Activated gamma-delta T cell treated with Interleukin-2 at 50 U/mL for 16 hours (primary cell): ENCODE measurements around the gene MAPK8IP1.

Experiments used
- DNase-seq: peaks from one replicate; pipeline ENCODE4 v3.0.0-alpha.2; 2020

Gene MAPK8IP1

GRCh38 chr11:45909594-45910475, 24.4 kb downstream of the MAPK8IP1 start:
- no peak for DNase-seq

- DNase-seq: no peak
Observed at GRCh38 chr11:45910623-45911022, 25.2 kb downstream of the MAPK8IP1 start.

DNA sequence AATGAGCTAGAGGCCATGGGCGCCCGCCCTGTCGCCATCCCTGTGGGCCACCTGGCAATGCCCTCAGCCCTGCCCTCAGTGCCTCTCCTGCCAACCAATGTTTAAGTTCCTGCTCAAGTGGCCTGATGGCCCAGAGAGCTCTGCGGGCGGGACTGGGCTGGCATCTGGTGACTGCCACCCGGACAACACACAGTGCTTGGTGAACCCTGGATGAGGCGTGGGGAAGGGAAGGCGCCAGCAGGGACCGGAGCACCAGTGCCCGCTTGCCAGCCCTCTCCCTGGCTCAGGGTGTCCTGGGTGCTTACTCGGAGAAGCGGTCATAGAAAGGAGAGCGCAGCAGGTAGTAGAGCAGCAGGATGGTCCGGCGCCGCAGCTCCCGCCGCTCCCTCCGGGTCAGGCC, 28.1 kb downstream of the MAPK8IP1 start:
- no peak for DNase-seq

- no peak for DNase-seq
Observed at GRCh38 chr11:45913942-45914635, 28.6 kb downstream of the MAPK8IP1 start.

DNA sequence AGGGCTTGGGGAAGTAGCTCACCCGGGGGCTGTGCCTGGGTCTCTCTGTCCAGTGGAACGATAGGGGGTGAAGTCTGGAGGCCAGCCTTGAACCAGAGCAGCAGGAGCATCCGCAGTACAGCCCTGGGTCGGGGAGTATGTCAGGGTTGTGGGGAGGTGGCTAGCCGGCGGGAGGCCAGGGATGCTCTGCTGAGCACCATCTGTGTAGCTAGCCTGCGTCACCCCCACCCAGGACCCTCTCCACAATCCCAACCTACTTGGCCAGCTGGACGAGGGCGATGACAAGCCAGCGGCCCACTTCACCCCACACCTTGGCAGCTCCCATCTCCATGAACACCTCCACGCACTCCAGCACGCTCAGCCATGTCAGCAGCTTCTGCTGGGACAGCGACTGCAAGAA, 30.0 kb downstream of the MAPK8IP1 start:
- no peak for DNase-seq

- no peak for DNase-seq
Observed at GRCh38 chr11:45917286-45917622, 31.8 kb downstream of the MAPK8IP1 start.

- DNase-seq: peak; percentile 91
Observed at GRCh38 chr11:45917623-45918330, 32.3 kb downstream of the MAPK8IP1 start, which contains the start of gene PEX16. Gene PEX16 (minus strand): TSS chr11:45917877. CDS start chr11:45917811, 66 bp downstream.

DNA sequence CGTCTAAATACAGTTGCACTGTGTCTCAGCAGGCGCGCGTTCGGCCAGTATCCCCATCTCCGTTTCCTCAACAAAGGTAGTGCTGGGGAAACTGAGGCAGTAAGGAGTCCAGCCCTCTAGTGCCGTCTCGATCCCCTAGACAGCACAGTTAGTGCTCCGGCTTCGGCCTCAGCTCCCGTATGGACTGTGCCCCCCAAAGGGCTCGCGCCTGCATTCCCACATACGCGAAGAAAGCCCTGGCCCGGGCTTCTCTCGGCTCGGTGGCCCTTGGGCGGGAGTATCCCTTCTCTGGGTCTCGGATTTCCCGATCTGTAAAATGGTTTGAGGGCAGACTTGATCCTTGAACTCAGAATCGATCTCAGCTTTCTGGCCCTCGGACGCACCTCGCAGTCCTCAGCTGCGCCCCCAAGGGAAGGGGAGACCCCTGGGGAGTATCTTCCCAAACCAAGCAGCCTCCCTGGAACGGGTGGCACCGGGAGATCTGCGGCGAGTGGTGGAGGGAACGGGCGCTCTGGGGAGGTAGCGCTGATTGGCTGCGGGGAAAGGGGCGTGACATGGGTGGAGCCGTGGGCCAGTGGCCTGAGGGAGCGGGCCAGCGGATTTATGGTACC, 33.0 kb downstream of the MAPK8IP1 start:
- DNase-seq: peak; percentile 45

DNA sequence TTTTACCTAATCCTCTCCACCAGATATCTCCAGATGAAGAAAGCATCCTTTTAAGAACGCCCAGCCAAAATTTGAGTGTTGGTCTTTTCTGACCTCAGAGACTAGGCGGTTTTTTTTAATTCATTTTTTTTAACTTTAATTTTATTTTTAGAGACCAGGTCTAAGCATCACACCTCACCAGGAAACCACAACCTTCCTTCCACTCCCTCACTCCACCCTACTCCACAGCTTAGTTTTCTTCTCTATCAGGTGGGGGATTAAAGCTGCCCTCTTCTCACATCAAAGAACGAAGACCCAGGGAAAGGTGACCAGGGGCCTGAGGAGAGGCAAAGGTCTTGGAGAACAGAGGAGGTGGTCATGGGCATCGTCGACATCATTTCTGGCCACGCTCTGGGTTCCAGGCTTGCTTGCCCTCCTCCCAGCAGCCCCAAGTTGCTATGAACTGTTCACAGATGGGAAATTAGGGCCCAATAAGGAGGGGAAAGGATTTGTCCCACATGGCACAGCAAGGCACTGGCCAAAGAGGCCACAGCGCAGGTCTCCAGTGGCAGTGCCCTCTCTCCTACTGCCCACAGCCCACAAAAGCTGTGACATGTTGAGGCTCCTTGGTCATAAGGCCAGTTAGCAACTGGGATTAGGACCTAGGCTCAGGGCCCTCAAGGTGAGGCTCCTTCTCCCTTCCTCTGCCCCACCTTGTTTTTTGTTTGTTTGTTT, 33.7 kb downstream of the MAPK8IP1 start:
- no peak for DNase-seq

GRCh38 chr11:45919806-45920530, 34.5 kb downstream of the MAPK8IP1 start:
- no peak for DNase-seq

DNA sequence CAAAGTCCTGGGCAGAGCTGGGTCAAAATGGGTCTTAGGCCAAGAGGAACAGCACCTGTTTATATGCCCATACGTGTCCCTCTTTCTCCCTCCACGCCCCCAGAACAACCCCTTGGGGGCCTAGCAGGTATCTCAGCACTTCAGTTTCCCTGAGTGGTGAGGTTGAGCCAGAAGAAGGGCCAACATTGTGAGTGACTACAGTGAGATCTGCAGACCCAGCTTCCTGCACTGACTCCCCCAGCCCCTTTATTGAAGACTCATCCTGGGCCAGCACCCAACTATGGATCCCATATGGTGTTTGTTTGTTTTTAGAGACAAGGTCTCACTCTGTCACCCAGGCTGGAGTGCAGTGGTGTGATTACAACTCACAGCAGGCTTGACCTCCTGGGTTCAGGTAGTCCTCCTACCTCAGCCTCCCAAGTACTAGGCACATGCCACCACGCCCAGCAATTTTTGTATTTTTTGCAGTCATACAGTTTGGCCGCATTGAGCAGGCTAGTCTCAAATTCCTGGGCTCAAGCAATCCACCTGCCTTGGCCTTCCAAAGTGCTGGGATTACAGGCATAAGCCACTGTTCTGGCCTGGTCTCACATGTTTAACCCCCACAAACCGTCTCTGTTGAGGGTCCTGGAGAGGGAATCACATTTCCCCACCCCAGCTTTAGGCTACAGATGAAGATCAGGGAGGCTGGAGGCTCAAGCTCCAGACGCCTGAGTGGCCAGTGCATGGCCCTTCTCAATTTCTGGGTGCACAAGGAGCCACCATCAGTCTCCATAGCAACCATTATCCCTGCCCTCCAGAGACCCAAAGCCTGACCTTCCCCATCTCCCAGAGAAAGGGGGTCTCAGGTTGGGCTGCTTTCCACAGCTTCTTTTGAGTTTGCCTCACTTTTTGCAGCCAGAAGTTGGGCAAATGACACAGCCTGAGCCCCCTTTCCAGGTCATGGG, 35.4 kb downstream of the MAPK8IP1 start:
- DNase-seq: no peak

GRCh38 chr11:45921561-45922424, 36.3 kb downstream of the MAPK8IP1 start:
- DNase-seq: peak; percentile 3

GRCh38 chr11:45922425-45923082, 37.1 kb downstream of the MAPK8IP1 start, which contains the start of gene LARGE2:
Gene LARGE2 (plus strand): TSS chr11:45922656. CDS start chr11:45922883, 227 bp downstream.
- DNase-seq: peak; percentile 14

DNA sequence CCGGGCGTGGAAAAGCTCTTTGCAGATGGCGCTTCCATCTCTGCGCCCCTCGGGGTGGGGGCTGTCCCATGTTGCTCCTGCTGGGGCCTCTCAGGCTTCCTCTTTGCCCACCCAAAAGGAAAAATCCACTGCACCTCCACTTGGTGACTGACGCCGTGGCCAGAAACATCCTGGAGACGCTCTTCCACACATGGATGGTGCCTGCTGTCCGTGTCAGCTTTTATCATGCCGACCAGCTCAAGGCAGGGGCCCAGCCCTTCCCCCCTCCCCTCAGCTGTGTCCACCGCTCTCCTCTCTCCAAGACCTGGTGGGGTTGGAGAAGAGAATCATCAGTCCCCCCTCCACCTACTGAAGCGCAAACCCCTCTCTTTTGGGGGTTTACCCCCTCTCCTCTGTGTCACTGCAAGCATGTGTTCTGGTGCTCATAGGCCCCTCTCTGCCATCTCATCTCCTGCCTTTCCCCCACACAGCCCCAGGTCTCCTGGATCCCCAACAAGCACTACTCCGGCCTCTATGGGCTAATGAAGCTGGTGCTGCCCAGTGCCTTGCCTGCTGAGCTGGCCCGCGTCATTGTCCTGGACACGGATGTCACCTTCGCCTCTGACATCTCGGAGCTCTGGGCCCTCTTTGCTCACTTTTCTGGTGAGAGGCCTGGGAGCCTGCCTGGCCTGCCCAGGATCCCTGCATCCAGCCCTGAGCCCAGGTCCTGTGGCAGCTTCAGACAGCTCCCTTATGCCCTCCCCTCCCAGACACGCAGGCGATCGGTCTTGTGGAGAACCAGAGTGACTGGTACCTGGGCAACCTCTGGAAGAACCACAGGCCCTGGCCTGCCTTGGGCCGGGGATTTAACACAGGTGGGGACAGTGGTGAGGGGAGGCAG, 38.8 kb downstream of the MAPK8IP1 start:
- peak; percentile 3 for DNase-seq

DNA sequence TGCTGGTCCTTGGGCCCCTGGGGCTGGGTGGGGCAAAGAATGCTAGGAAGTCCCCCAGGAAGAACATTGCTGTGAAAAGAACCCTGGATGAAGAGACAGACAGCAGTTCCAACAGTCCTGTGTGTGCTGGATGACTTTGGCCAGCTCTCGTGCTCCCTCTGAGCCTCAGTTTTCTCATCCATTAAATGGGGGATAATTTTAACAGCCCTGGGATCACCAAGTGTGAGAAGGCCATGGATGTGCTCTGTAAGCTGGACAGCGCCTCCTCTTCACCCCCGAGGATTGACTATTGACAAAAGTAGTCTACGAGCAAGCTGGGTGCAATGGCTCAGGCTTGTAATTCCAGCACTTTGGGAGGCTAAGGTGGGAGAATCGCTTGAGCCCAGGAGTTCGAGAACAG, 39.5 kb downstream of the MAPK8IP1 start:
- no peak for DNase-seq

DNA sequence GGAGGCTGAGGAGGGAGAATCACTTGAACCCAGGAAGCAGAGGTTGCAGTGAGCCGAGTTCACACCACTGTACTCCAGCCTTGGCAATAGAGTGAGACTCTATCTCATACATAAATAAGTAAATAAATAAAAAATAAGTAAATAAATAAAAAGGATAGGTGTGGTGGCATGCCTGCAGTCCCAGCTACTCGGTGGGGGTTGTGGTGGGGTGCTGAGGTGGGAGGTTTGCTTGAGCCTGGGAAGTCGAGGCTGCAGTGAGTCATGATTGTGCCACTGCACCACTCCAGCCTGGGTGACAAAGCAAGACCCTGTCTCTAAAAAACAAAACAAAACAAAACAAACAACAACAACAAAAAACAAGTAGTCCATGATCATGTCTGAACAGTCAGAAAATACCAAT, 40.1 kb downstream of the MAPK8IP1 start:
- DNase-seq: no peak

- no peak for DNase-seq
Observed at GRCh38 chr11:45926001-45926401, 40.5 kb downstream of the MAPK8IP1 start.
